Tibial artery (tissue), 4 donors: ENCODE measurements around the gene TAPBPL.
"Not testable (repeated sequence)": the region's sequence is repeated elsewhere in the genome, so short reads cannot be mapped to it uniquely, and the experiment has no call there.

Experiments
- DNase-seq, 2 donors: peaks; one replicate each; pipeline ENCODE4 v3.0.0-alpha.2; 2019
- H3K27ac ChIP-seq, 2 donors: fragments of 200-600 bp; sonication (generic) in 1 of 2; 1 replicate in 1 of 2; 2 replicates in 1 of 2; pipeline ENCODE4 v1.5.1; 2018 to 2019; ENCODE audit warnings: mild to moderate bottlenecking in 1 of 2
- H3K27me3 ChIP-seq, 2 donors: fragments of 200-600 bp; sonication (generic) in 1 of 2; one replicate each; pipeline versions ENCODE4 v1.5.1 to v1.6.0; 2016 to 2019
- H3K36me3 ChIP-seq, 3 donors: fragments of 200-600 bp; sonication (generic) in 2 of 3; one replicate each; pipeline ENCODE4 v1.5.1; 2016 to 2019; ENCODE audit warnings: mild to moderate bottlenecking in 2 of 3
- H3K4me1 ChIP-seq, 4 donors: fragments of 200-600 bp; sonication (generic) in 2 of 4; 1 replicate in 3 of 4; 2 replicates in 1 of 4; pipeline ENCODE4 v1.5.1; 2016 to 2019
- H3K4me3 ChIP-seq, 2 donors: fragments of 200-600 bp; sonication (generic) in 1 of 2; 1 replicate in 1 of 2; 2 replicates in 1 of 2; pipeline ENCODE4 v1.5.1; 2018 to 2019; ENCODE audit warnings: mild to moderate bottlenecking in 2 of 2
- H3K9me3 ChIP-seq, 3 donors: fragments of 200-600 bp; sonication (generic) in 1 of 3; one replicate each; pipeline ENCODE4 v1.5.1; 2016 to 2019
- CTCF ChIP-seq, 2 experiments: fragments of 200-600 bp in 1 of 2; fragments of 450-650 bp in 1 of 2; IDR thresholded peaks; one replicate each; pipeline ENCODE4 v1.5.1; 2017 to 2019; ENCODE audit warnings: antibody characterized with exemption in 2 of 2, mild to moderate bottlenecking in 1 of 2, moderate library complexity in 1 of 2
- intact Hi-C: fragments of 100-400 bp; cut with DNase I; formaldehyde crosslinking; loops from one replicate; pipeline ENCODE4 v1.15.0; 2023; ENCODE audit warnings: low total_unique reads

Gene TAPBPL

DNA sequence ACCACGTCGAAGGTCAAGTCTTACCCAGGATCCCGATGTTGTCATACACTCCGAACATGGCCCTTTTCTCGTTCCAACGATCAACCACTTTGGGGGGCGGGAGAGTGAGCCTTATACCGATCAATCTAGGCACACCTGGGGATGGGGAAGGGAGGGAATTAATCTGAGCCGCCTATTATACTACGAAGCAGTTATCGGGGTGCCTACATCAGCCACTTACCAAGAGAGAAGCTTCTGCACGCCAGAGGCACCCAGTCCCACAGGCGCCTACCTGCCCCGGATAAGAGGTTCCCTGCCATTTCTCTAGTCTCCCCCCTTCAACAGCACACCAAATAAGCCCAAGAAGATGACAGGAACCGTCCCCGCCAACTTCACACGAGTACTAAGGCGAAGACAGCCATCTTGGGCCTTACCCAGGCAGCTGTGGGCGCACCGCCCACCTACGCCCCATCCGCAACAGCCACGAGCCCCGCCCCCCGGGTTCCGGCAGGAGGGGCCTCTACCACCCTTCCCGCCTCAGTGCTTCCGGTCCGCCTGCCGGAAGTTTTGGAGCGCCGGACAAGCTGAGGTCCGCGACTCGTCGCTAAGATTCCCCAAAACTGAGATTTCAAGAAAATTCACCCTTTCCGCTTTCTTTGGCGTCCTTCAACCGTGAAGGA is 41.1 kb downstream of the TAPBPL start, which contains the start of gene MRPL51:
MRPL51 (minus strand) TSS at position 425 of the 659 bp plus-strand sequence; CDS start at position 299, 126 bp downstream.
- TF ChIP-seq CTCF (IDR thresholded peaks at IDR 0.05): no peak
- H3K9me3 ChIP-seq: no peaks in the 10 kb centered on the region
- intact Hi-C loops: loop anchor here (5.0 kb wide), 1 partner anchor 39 kb away; the partner anchor contains the start of gene GAPDH

GRCh38 chr12:6493497-6494257 is 41.8 kb downstream of the TAPBPL start, which contains the start of gene NCAPD2:
TSS of gene NCAPD2 (plus strand) at chr12:6494102. CDS start at chr12:6495099, 997 bp downstream.
- intact Hi-C loops: loop anchor here (5.0 kb wide), 1 partner anchor 39 kb away; the partner anchor contains the start of gene GAPDH
- H3K27me3 ChIP-seq: no peaks in the 10 kb centered on the region
- H3K27ac ChIP-seq: peak within 1 kb of the TSS; percentile 94 to 97
- TF ChIP-seq CTCF (IDR thresholded peaks at IDR 0.05): peak; percentile 54 to 65
- peak; percentile 97 for DNase-seq
- H3K4me1 ChIP-seq: peaks cover 0 to 27% (median 23%) of the 10 kb centered on the region in 4 donors
- peaks cover 14 to 39% (median 25%) of the 10 kb centered on the region in 3 donors for H3K36me3 ChIP-seq
- peak within 1 kb of the TSS; percentile 75 to 97 for H3K4me3 ChIP-seq
- no peaks in the 10 kb centered on the region for H3K9me3 ChIP-seq

More for the DNA sequence above, 41.1 kb downstream of the TAPBPL start, which contains the start of gene MRPL51:
- Histone ChIP-seq H3K4me3 (peak within 1 kb of the TSS; percentile 75 to 97), H3K27me3 (no peaks in the 10 kb centered on the region), H3K4me1 (peaks cover 0 to 27% (median 23%) of the 10 kb centered on the region in 4 donors), H3K36me3 (peaks cover 12 to 32% (median 21%) of the 10 kb centered on the region in 3 donors), H3K27ac (peak within 1 kb of the TSS; percentile 94 to 97)
- peak; percentile 97 for DNase-seq

DNA sequence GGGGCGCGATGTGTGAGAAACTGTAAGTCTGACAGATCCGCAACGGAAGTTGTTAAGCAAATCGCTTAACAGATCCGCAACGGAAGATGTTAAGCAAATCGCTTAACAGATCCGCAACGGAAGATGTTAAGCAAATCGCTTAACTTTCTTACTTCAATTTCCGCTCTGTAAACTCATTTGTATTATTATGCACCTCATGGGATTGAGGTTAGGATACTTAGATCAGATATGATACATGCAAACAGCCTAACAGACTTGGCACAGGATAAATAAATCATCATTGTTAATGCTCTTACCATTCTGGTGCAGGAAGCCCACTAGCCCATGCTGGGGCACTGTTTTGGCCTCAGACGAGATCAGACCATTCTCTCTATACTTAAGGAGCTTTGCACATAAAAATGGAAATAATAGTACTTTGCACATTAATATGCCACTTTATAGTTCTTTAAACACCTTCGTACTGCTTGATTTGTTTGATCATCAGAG is 42.5 kb downstream of the TAPBPL start:
- no peaks in the 10 kb centered on the region for H3K27me3 ChIP-seq
- no peaks in the 10 kb centered on the region for H3K9me3 ChIP-seq
- TF ChIP-seq CTCF (IDR thresholded peaks at IDR 0.05): no peak
- intact Hi-C loops: loop anchor here (5.0 kb wide), 1 partner anchor 38 kb away; the partner anchor contains the start of gene GAPDH
- no peak for DNase-seq
- peak overlapping the region; percentile 94 to 97 for H3K27ac ChIP-seq
- peaks cover 0 to 27% (median 23%) of the 10 kb centered on the region in 4 donors for H3K4me1 ChIP-seq
- H3K4me3 ChIP-seq: peak overlapping the region; percentile 75 to 97
- H3K36me3 ChIP-seq: peaks cover 18 to 45% (median 31%) of the 10 kb centered on the region in 3 donors

GRCh38 chr12:6494968-6495367 is 43.1 kb downstream of the TAPBPL start:
- peak overlapping the region in 1 of 2 donors; percentile 94 for H3K27ac ChIP-seq
- H3K4me3 ChIP-seq: peak overlapping the region in 1 of 2 donors; percentile 97
- intact Hi-C loops: loop anchor here (5.0 kb wide), 1 partner anchor 37 kb away; the partner anchor contains the start of gene GAPDH

GRCh38 chr12:6497291-6497690 is 45.4 kb downstream of the TAPBPL start:
- DNase-seq, H3K27me3 ChIP-seq, H3K4me3 ChIP-seq, H3K27ac ChIP-seq, H3K9me3 ChIP-seq, intact Hi-C loops: not testable (repeated sequence)
- Histone ChIP-seq H3K36me3 (peaks cover 9 to 41% (median 26%) of the 10 kb centered on the region in 3 donors), H3K4me1 (peaks cover 0 to 22% (median 19%) of the 10 kb centered on the region in 4 donors)

More at GRCh38 chr12:6494968-6495367, 43.1 kb downstream of the TAPBPL start:
- H3K4me1 ChIP-seq: peaks cover 0 to 27% (median 23%) of the 10 kb centered on the region in 4 donors
- H3K27me3 ChIP-seq: no peaks in the 10 kb centered on the region
- no peaks in the 10 kb centered on the region for H3K9me3 ChIP-seq
- H3K36me3 ChIP-seq: peaks cover 18 to 52% (median 38%) of the 10 kb centered on the region in 3 donors
- no peak for TF ChIP-seq CTCF (IDR thresholded peaks at IDR 0.05)
- DNase-seq: no peak
